B cell (primary cell): ENCODE data around the gene BNC2. TPM values are rescaled to one million over a fixed set of nuclear protein-coding genes. Genes with fewer than 3 reads are reported as not detected.

Experiments used
- ATAC-seq: fragments of 200-7000 bp; cut with Tn5 transposase; one replicate; pipeline ENCODE4 v1.10.0; 2021; ENCODE audit warnings: low read depth, mild to moderate bottlenecking, moderate number of reproducible peaks, moderate library complexity
- CTCF ChIA-PET: fragments of 350-600 bp; sonication (Branson Sonifier 250); formaldehyde crosslinking; loops from one replicate; lab custom pipeline; 2021; ENCODE audit warnings: antibody characterized with exemption, inconsistent platforms; lab: Charles Lee
- POLR2A ChIA-PET: fragments of 350-600 bp; sonication (Branson Sonifier 250); formaldehyde crosslinking; loops from one replicate; lab custom pipeline; 2021; ENCODE audit warnings: antibody characterized with exemption; lab: Charles Lee
- DNase-seq: peaks from one replicate; pipeline ENCODE4 v3.0.0; 2013
- H2AFZ ChIP-seq: 2 replicates; pipeline ENCODE4 v1.6.1; 2012; ENCODE audit warnings: mild to moderate bottlenecking, low read depth, low read length; ENCODE audit not compliant: insufficient read depth, poor library complexity, severe bottlenecking
- H3K27ac ChIP-seq, 2 donors: 1 replicate in 1 of 2; 2 replicates in 1 of 2; pipeline ENCODE4 v1.5.1; 2012 to 2013; ENCODE audit warnings: low read length in 2 of 2, mild to moderate bottlenecking in 2 of 2, moderate library complexity in 1 of 2
- H3K27me3 ChIP-seq, 4 experiments: fragments of 200-600 bp in 1 of 4; sonication (generic) in 1 of 4; replicated peaks in 1 of 4; 1 replicate in 2 of 4; 2 replicates in 2 of 4; pipeline versions ENCODE4 v1.6.1 to v1.7.0; 2013 to 2016; ENCODE audit warnings: low read length in 3 of 4, mild to moderate bottlenecking in 2 of 4, mixed read lengths in 1 of 4, moderate library complexity in 1 of 4; ENCODE audit not compliant: insufficient read depth in 4 of 4, control insufficient read depth in 3 of 4; ENCODE audit errors: control extremely low read depth in 1 of 4
- H3K36me3 ChIP-seq, 2 experiments: replicated peaks in 1 of 2; 1 replicate in 1 of 2; 2 replicates in 1 of 2; pipeline versions ENCODE4 v1.6.1 to v1.7.1; 2013; ENCODE audit warnings: low read length in 1 of 2; ENCODE audit not compliant: insufficient read depth in 2 of 2, control insufficient read depth in 1 of 2; ENCODE audit errors: control extremely low read depth in 1 of 2, extremely low read depth in 1 of 2
- H3K4me1 ChIP-seq, 2 donors: fragments of 200-600 bp in 1 of 2; sonication (generic) in 1 of 2; 1 replicate in 1 of 2; 2 replicates in 1 of 2; pipeline versions ENCODE4 v1.5.1 to v1.6.1; 2013 to 2017; ENCODE audit warnings: low read length in 2 of 2; ENCODE audit not compliant: control insufficient read depth in 2 of 2, insufficient read depth in 2 of 2
- H3K4me2 ChIP-seq: replicated peaks from 2 replicates; pipeline ENCODE3; 2012; ENCODE audit warnings: mild to moderate bottlenecking, low read depth, low read length; ENCODE audit not compliant: poor library complexity, severe bottlenecking
- H3K4me3 ChIP-seq, 5 experiments: fragments of 200-600 bp in 1 of 5; sonication (generic) in 1 of 5; 1 replicate in 3 of 5; 2 replicates in 2 of 5; pipeline versions ENCODE4 v1.5.1 to v1.7.0; 2011 to 2016; ENCODE audit warnings: low read length in 4 of 5, mild to moderate bottlenecking in 4 of 5, low read depth in 2 of 5, control low read depth in 1 of 5, moderate library complexity in 1 of 5; ENCODE audit not compliant: insufficient read depth in 1 of 5; ENCODE audit errors: control extremely low read depth in 1 of 5, extremely low read depth in 1 of 5
- H3K79me2 ChIP-seq: fragments of 200-600 bp; sonication (generic); one replicate; pipeline ENCODE4 v1.6.0; 2016; ENCODE audit warnings: low read length; ENCODE audit not compliant: control insufficient read depth, insufficient read depth
- H3K9ac ChIP-seq: fragments of 200-600 bp; sonication (generic); 2 replicates; pipeline ENCODE4 v1.6.1; 2017; ENCODE audit warnings: mild to moderate bottlenecking, low read length, moderate library complexity
- H3K9me3 ChIP-seq, 3 donors: one replicate each; pipeline versions ENCODE4 v1.6.1 to v1.7.1; 2013; ENCODE audit warnings: low read length in 2 of 3; ENCODE audit not compliant: control insufficient read depth in 2 of 3, insufficient read depth in 1 of 3; ENCODE audit errors: control extremely low read depth in 1 of 3
- H4K20me1 ChIP-seq: 2 replicates; pipeline ENCODE4 v1.6.0; 2012; ENCODE audit warnings: mild to moderate bottlenecking, low read length; ENCODE audit not compliant: insufficient read depth, control insufficient read depth, poor library complexity, severe bottlenecking
- H3K27ac Mint-ChIP-seq: one replicate; pipeline ENCODE4 v1.8.0; 2021; ENCODE audit warnings: mixed read lengths
- H3K27me3 Mint-ChIP-seq: one replicate; pipeline ENCODE4 v1.8.0; 2021; ENCODE audit warnings: mixed read lengths
- H3K4me1 Mint-ChIP-seq: one replicate; pipeline ENCODE4 v1.8.0; 2021; ENCODE audit warnings: mixed read lengths
- H3K4me3 Mint-ChIP-seq: one replicate; pipeline ENCODE4 v1.8.0; 2021; ENCODE audit warnings: mixed read lengths
- H3K9me3 Mint-ChIP-seq: one replicate; pipeline ENCODE4 v1.8.0; 2022; ENCODE audit warnings: mixed read lengths; ENCODE audit not compliant: insufficient read depth
- CTCF ChIP-seq: fragments of 200-600 bp; IDR thresholded peaks from one replicate; pipeline ENCODE4 v1.8.0; 2022; ENCODE audit warnings: antibody characterized with exemption, mild to moderate bottlenecking
- EZH2 ChIP-seq: IDR thresholded peaks from 2 replicates; pipeline ENCODE4 v1.6.1; 2012; ENCODE audit warnings: borderline replicate concordance, low read depth, mild to moderate bottlenecking, moderate library complexity, low read length; ENCODE audit not compliant: insufficient read depth, poor library complexity, severe bottlenecking
- WGBS: methylation state at CpG from one replicate; pipeline ENCODE4 v1.1.5; 2013; ENCODE audit warnings: missing lambda C conversion rate; ENCODE audit not compliant: insufficient coverage; 5-methylcytosine and 5-hydroxymethylcytosine counted together
- intact Hi-C: fragments of 100-400 bp; cut with micrococcal nuclease; formaldehyde crosslinking; loops from one replicate; pipeline ENCODE4 v1.10.0; 2022
- polyA plus RNA-seq: library from polyadenylated mRNA; depleted of rRNA; stranded (reverse); fragments of >200 nt; gene quantifications from 2 replicates; pipeline ENCODE4 v1.2.3, GENCODE V29; 2012
- total RNA-seq, 2 donors: library from RNA; stranded (reverse); fragments of 120-200 nt in 1 of 2; gene quantifications; 1 replicate in 1 of 2; 2 replicates in 1 of 2; pipeline versions ENCODE4 v1.2.3 to v1.2.4, GENCODE V29; 2013 to 2022

The BNC2 gene
- total and polyA plus RNA-seq, 2 donors (not counting 1 experiment from before 2014, with no cell fraction given), result 0.01 TPM; not detected in 1

DNA sequence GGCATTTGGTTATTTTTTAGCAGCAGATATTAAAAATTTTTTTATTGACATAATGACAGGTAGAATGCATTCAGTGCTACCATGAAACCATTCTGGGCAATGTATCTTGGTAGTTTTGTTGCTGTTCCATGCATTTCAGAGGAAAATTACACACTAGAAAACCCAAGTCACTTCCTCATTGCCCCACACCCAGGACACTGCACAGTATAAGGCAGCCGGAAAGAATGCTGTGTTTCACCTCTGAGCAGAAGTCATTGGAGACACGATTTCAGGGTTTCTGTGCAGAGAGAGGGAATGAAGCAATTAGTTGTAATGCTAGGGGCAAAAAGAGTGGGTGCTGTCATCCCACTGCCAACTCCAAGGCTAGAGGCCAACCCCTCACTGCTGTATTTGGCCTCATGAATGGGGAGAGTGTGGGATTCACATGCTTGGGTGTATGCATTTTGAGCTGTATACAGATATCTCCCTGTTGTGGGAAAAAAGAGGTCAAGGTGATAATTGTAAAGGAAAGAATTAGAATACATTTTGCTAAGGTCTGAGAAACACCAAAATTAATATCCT is 290.5 kb downstream of the BNC2 start:
- no peaks in the 10 kb centered on the region for H4K20me1 ChIP-seq
- H3K27me3 Mint-ChIP-seq, result no peaks in the 10 kb centered on the region
- no peaks in the 10 kb centered on the region for H3K9me3 Mint-ChIP-seq
- H3K27me3 ChIP-seq, result no peaks in the 10 kb centered on the region
- no peak overlapping the region for H3K4me3 ChIP-seq
- 67% methylated on average over 1 of the region's 2 CpGs for WGBS
- intact Hi-C loops, result no loop called here
- H3K27ac ChIP-seq, result no peak overlapping the region
- ATAC-seq (no peak), DNase-seq (no peak)
- no peak overlapping the region for H2AFZ ChIP-seq
- H3K9me3 ChIP-seq, result no peaks in the 10 kb centered on the region
- H3K4me3 Mint-ChIP-seq, result no peak overlapping the region
- no peaks in the 10 kb centered on the region for H3K79me2 ChIP-seq
- ChIA-PET POLR2A (no interaction called here), CTCF (no interaction called here)
- H3K9ac ChIP-seq, result no peak overlapping the region
- no peak for TF ChIP-seq EZH2
- TF ChIP-seq CTCF, result no peak
- no peaks in the 10 kb centered on the region for H3K36me3 ChIP-seq
- H3K4me1 ChIP-seq, result no peaks in the 10 kb centered on the region
- H3K27ac Mint-ChIP-seq, result no peak overlapping the region
- no peaks in the 10 kb centered on the region for H3K4me1 Mint-ChIP-seq
- H3K4me2 ChIP-seq, result no peak overlapping the region

GRCh38 chr9:16575986-16576245 is 294.6 kb downstream of the BNC2 start:
- WGBS, result 81% methylated on average over 2 of the region's 3 CpGs
- Histone ChIP-seq H3K79me2 (no peaks in the 10 kb centered on the region), H4K20me1 (no peaks in the 10 kb centered on the region), H3K9ac (no peak overlapping the region), H3K9me3 (no peaks in the 10 kb centered on the region), H3K4me3 (no peak overlapping the region), H3K4me2 (no peak overlapping the region), H3K27ac (no peak overlapping the region), H3K4me1 (no peaks in the 10 kb centered on the region), H3K27me3 (no peaks in the 10 kb centered on the region), H3K36me3 (no peaks in the 10 kb centered on the region), H2AFZ (no peak overlapping the region)
- CTCF ChIA-PET, result no interaction called here
- no peaks in the 10 kb centered on the region for H3K9me3 Mint-ChIP-seq
- intact Hi-C loops, result no loop called here
- H3K4me3 Mint-ChIP-seq, result no peak overlapping the region
- ATAC-seq, result no peak
- TF ChIP-seq EZH2, result no peak
- no peak for TF ChIP-seq CTCF
- H3K27ac Mint-ChIP-seq, result no peak overlapping the region
- no peaks in the 10 kb centered on the region for H3K4me1 Mint-ChIP-seq
- POLR2A ChIA-PET, result no interaction called here
- no peaks in the 10 kb centered on the region for H3K27me3 Mint-ChIP-seq
- no peak for DNase-seq
